DND-41 (cell line): Measurements from ENCODE around the gene LARP4B.

Experiments used
- EZH2 ChIP-seq: IDR thresholded peaks from 3 replicates; pipeline ENCODE4 v1.6.1; 2012; ENCODE audit warnings: borderline replicate concordance, low read depth, mild to moderate bottlenecking, moderate library complexity, low read length, inconsistent platforms; ENCODE audit not compliant: severe bottlenecking
- TF ChIP-seq, protein P1 (sequence below): IDR thresholded peaks from 2 replicates; pipeline ENCODE4 v1.5.1; 2012; ENCODE audit warnings: borderline replicate concordance, low read length, moderate library complexity, mild to moderate bottlenecking; ENCODE audit not compliant: poor library complexity, severe bottlenecking; ENCODE audit errors: extremely low read depth

DNA sequence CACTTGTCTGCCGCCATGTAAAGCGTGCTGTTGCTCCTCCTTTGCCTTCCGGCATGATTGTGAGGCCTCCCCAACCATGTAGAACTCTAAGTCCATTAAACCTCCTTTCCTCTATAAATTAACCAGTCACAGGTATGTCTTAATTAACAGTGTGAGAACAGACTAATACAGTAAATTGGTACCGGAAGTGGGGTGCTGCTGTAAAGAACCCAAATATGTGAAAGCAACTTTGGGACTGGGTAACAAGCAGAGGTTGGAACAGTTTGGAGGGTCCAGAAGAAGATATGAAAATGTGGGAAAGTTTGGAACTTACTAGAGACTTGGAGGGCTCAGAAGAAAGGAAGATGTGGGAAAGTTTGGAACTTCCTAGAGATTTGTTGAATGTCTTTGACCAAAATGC is 135.3 kb downstream of the LARP4B start:
- TF ChIP-seq, protein P1, sequence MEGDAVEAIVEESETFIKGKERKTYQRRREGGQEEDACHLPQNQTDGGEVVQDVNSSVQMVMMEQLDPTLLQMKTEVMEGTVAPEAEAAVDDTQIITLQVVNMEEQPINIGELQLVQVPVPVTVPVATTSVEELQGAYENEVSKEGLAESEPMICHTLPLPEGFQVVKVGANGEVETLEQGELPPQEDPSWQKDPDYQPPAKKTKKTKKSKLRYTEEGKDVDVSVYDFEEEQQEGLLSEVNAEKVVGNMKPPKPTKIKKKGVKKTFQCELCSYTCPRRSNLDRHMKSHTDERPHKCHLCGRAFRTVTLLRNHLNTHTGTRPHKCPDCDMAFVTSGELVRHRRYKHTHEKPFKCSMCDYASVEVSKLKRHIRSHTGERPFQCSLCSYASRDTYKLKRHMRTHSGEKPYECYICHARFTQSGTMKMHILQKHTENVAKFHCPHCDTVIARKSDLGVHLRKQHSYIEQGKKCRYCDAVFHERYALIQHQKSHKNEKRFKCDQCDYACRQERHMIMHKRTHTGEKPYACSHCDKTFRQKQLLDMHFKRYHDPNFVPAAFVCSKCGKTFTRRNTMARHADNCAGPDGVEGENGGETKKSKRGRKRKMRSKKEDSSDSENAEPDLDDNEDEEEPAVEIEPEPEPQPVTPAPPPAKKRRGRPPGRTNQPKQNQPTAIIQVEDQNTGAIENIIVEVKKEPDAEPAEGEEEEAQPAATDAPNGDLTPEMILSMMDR: no peak
- TF ChIP-seq EZH2: no peak
